Measurements from ENCODE around the gene SCNN1A.

Gene SCNN1A

GRCh38 chr12:6318440-6318879 is 56.9 kb downstream of the SCNN1A start:
- DNase-seq (ENCODE audit: low read depth, low spot score), result no peak

DNA sequence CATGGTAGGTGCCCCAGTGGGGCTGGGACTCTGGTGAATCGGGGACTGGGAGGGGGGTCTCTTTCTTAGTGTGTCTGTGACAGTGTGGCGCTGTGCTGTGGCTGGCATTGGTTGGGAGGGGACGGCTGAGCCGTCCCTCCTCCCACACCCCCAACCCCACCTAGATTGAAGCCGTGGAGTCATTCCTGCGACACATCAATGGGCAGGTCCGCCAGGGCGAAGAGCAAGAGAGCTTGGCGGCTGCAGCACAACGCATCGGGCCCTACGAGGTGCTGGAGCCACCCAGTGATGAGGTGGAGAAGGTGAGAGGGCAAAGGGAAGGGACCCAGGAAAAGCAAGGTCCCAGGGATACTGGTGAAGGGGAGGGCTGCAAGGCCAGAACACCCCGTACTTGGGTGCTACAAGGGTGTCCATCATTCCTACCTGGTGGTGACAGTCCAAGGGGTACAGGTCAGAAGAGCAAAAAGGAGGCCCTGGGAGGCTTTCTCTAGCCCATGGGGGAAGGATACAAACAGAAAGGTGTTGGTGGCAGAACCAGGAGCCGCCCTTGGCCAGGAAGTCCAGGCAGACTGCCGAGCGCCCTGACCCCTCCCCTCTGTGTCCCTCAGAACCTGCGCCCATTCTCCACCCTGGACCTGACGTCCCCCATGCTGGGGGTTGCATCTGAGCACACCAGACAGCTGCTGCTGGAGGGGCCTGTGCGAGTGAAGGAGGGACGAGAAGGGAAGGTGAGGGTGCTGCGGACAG is 57.5 kb downstream of the SCNN1A start:
- DNase-seq (ENCODE audit: low read depth, low spot score), result no peak

DNA sequence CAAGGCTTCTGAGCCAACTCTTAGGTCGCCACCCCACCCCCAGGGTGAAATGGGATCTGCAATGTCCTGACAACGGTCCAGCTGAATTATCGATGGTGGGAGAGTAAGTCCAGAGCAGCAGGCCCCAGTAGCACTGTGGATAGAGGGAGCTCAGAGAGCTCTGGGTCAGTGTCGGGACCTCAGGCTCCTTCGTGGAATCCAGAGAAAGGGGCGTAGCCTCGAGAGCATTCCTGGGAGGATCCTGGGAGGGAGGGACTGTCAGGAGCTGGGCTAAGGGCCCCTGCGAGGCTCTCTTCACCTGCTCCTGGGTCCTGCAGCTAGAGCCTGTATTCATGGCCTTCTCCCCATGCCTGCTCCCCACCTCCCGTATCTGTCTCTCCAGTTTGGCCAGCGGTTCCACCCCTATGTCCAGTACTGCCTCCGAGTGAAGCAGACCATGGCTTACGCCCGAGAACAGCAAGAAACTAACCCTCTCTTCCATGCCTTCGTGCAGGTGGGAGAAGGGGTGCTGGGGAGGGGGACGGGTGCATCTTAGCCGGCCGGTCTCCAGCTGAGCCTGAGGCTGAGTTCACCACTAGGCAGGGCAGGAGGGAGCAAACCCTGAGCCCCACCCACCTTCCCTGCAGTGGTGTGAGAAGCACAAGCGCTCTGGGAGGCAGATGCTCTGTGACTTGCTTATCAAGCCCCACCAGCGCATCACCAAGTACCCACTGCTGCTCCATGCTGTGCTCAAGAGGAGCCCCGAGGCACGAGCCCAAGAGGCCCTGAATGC is 58.3 kb downstream of the SCNN1A start:
- DNase-seq (ENCODE audit: low read depth, low spot score), result no peak

DNA sequence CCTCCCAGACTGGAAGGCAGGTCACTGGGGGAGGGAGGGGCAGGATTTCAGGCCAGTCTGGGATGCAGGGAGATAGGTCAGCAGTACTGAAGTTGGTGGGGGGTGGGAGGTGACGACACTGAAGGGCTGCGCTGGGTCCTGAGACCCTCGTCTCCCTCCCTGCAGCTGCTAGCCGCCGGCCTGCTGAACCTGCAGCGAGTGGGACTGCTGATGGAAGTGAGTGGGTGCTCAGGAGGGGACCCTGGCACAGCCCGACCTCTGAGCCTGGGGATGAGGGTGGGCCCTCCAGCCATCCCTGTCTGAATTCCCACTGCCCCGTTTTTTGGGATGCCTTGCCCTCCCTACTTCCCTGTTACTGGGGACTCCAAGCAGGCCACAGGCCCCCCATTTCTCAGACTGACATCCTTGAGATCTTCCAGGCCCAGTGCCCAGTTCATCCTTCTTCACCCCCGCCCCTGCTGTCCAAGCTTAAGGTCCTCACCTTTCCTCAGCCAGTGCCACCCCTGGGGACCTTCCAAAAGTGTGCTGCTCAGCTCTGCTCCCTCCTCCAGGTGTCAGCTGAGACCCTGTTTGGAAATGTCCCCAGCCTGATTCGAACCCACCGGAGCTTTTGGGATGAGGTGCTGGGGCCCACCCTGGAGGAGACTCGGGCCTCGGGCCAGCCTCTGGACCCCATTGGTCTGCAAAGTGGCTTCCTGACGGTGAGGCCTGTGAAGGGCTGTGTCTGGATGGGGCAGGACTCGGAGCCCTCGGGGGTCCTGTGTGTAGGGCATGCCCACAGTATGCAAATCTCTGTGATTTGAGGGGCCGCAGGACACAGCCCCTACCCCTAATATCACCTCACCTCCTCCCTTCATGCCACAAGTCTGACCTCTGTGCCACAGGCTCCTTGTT is 59.4 kb downstream of the SCNN1A start:
- no peak for DNase-seq (ENCODE audit: low read depth, low spot score)

- DNase-seq (ENCODE audit: low read depth, low spot score), result no peak
Measured at GRCh38 chr12:6315184-6315583, 60.2 kb downstream of the SCNN1A start.

DNA sequence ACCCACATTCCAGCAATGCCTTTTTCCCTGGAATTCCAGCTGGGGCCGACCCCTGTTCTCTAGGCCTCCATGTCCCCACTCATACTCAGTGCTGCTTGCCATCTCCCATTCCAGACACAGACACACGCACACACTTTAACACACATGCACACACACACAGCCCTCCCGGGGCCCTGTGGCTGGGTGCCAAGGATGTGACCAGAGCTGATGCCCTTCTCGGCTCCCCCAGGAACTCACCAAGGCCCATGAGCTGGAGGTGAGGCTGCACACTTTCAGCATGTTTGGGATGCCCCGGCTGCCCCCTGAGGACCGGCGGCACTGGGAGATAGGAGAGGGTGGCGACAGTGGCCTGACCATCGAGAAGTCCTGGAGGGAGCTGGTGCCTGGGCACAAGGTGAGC is 60.6 kb downstream of the SCNN1A start:
- no peak for DNase-seq (ENCODE audit: low read depth, low spot score)

DNA sequence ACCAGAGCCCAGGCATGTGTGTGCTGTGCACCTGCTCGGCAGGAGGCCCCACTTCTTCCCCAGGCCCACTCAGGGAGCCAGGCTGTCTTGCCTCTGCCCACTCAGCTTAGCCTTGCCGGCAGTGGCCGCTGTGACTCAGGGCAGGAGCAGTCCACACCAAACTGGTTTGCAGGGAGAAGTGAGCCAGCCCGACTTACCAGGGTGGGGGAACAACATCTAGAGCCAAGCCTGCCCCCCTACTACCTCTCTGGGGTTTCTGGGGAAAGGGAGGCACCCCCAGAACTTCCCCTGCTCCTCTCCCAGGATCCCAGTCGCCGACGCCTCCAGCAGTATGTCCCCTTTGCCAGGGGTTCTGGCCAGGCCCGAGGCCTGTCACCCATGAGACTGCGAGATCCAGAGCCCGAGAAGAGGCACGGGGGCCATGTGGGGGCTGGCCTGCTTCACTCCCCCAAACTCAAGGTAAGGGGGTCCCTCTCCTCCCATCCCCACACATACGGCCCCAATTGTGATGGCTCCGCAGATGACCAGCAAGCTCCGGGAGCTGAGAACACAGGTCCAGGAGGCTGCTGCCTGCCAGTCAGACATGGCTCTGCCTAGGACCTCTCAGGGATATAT is 61.9 kb downstream of the SCNN1A start:
- no peak for DNase-seq (ENCODE audit: low read depth, low spot score)

DNA sequence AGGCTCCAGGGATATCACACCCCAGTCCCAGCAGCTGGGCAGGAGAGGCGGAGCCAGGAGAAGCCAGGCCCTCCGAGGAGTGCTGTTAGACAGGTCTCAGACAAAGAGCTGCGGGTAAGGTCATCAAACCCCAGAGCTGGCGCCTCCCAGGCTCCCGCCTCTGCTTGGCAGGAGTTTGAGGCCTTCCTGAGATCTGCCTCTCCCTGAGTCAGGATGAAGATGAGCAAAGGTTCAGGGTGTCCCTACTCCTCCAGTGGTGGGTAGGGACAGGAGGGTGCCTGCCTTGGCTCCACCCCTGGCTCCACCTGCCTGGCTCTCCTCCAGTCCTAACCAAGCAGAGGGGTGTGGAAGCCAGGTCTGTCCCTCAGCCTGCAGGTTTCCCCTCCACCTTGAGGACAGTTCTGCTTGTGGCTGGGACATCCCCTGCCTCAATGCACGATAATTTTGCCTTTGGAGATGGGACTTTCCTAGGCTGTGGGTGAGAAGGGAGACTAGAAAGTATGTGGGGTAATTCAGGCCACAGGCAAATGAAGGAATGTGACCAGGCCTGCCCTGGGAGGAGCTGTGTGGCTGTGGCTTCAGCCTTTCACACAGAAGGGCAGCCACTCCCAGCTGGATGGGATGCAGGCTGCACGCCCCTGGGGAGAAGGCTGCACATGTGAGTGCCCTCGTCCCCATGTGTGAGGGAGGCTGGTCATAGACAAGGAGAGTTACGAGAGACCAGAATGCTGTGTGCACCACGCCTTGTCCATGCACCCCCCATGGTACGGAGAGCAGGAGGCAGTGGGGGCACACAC is 62.6 kb downstream of the SCNN1A start:
- DNase-seq (ENCODE audit: low read depth, low spot score), result no peak

DNA sequence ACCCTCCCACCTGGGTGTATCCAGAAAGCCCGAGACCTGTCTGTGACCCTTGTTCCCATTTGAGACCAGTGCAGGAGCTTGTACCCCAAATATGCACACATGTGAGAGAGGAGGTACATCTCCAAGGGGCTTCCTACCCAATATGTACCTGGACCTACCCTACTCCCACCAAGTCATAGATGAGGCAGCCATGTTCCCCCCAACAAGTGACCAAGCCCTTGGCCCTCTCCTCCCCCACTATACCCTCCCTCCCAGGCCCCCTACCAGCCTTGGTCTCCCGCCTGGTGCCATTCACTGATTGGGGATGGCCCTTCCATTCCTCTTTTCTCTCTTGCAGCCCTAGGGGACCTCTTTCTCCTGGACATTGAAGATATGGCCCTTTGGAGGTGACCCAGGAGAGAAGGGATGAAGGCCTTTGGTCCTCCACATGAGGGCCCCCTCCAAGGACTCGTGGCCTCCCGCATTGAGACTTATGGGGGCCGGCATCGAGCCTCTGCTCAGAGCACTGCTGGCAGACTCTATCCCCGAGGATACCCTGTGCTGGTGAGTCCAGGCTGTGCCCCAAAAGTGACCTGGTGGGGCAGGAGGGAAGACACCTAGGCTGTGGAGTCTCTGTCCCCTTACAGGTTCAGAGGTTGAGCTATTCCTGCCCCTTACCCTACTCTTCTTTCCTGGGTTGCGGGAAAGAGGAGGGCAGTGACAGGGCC is 63.4 kb downstream of the SCNN1A start:
- no peak for DNase-seq (ENCODE audit: low read depth, low spot score)

- no peak for DNase-seq (ENCODE audit: low read depth, low spot score)
Measured at GRCh38 chr12:6310771-6311610, 64.4 kb downstream of the SCNN1A start.

GRCh38 chr12:6307529-6307928 is 67.8 kb downstream of the SCNN1A start:
- DNase-seq (ENCODE audit: low read depth, low spot score), result no peak

DNA sequence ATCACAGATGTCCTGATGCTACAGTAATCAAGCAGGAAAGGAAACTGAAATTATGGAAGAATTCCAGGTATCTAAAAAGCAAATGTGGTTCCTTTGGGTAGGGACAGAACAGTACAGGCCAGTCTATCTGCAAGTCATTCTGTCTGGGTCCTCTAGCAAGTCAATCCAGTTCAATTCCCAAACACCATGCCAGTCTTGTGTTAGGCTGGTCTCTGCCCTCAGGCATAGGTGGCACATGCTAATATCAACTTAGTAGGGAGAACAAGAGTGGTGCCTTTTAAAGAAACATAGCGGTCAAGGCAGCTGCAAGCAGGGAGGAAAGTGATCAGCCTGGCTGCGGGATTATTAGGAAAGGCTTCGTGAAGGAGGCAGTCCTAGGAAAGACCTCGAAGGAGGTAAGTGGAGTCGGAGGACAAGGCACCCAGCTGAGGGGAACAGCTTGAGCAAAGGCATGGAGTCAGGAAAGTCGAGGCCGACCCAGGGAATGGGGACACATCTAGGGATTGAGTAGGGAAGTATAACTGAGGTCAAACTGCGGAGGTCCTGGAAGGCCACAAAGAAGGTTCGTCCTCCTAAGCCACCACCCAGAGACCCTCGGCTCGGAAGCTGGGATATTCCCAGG is 68.7 kb downstream of the SCNN1A start:
- DNase-seq (ENCODE audit: low read depth, low spot score), result no peak

GRCh38 chr12:6306151-6306550 is 69.2 kb downstream of the SCNN1A start:
- no peak for DNase-seq (ENCODE audit: low read depth, low spot score)

- no peak for DNase-seq (ENCODE audit: low read depth, low spot score)
Measured at GRCh38 chr12:6303071-6303470, 72.3 kb downstream of the SCNN1A start.

- no peak for DNase-seq (ENCODE audit: low read depth, low spot score)
Measured at GRCh38 chr12:6302621-6303020, 72.7 kb downstream of the SCNN1A start.

- no peak for DNase-seq (ENCODE audit: low read depth, low spot score)
Measured at GRCh38 chr12:6301721-6302120, 73.6 kb downstream of the SCNN1A start.

DNA sequence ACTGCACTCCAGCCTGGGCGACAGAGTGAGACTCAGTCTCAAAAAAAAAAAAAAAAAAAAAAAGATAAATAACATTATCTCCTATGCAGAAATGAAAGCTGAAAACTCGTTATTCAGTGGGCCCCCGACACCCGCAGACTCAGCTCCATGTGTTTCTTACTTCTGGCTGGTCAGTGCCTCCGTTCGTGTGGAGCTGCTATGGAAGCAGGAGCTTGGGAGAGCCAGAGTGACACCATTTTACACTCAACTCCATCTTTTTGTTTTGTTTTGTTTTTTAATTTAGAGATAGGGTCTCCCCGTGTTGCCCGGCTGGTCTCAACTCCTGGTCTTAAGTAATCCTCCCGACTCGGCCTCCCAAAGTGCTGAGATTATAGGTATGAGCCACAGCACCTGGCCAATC is 78.2 kb downstream of the SCNN1A start:
- no peak for DNase-seq (ENCODE audit: low read depth, low spot score)

Data from iPS DF 19.7 (cell line).